ENCODE results near the gene CD40. TPM values are rescaled to one million over a fixed set of nuclear protein-coding genes. Genes with fewer than 3 reads are reported as not detected.

Gene CD40
- polyA plus RNA-seq, 1 of the 3 experiments (the other 2 are of a cell fraction) = not detected

DNA sequence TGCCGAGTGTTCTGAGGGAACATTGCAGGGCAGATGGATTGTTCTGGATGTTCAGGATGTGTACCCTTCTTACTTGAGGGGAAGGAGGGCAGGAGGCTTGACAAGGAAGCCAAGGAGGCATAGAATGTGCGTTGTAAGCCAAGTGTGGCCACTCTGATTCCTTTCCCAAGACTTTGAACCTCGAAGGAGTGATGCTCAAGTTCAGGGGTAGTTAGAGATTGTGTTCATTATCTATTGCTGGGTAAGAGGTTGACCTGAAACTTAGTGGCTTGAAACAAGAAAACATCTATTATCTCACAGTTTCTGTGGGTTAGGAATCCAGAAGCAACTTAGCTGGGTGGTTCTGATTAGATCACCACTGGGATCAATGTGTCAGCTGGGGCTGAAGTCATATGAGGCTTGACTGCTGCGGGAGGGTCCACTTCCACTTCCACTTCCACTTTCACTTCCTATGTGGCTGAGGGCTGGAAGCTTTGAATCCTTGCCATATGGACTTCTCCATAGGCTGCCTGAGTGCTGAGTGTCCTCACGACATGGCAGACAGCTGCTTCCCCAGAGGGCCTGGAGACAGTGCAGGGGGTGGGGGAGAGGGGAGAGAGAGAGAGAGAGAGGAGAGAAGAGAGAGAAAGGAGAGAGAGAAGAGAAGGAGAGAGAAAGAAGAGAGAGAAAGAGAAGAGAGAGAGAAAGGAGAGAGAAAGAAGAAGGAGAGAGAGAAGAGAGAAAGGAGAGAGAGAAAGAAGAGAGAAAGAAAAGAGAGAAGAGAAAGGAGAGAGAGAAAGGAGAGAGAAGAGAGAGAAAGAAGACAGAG is 6.9 kb upstream of the CD40 start (continued):
- TF ChIP-seq, protein P1, sequence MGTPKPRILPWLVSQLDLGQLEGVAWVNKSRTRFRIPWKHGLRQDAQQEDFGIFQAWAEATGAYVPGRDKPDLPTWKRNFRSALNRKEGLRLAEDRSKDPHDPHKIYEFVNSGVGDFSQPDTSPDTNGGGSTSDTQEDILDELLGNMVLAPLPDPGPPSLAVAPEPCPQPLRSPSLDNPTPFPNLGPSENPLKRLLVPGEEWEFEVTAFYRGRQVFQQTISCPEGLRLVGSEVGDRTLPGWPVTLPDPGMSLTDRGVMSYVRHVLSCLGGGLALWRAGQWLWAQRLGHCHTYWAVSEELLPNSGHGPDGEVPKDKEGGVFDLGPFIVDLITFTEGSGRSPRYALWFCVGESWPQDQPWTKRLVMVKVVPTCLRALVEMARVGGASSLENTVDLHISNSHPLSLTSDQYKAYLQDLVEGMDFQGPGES (IDR thresholded peaks at IDR 0.05; ENCODE audit: low read depth, low read length) = no peak
- TF ChIP-seq RAD21 (IDR thresholded peaks at IDR 0.05; ENCODE audit: low read length) = no peak
- no peak for TF ChIP-seq GATA2 (CRISPR knock-in tag; IDR thresholded peaks at IDR 0.05)
- TF ChIP-seq, protein P2, sequence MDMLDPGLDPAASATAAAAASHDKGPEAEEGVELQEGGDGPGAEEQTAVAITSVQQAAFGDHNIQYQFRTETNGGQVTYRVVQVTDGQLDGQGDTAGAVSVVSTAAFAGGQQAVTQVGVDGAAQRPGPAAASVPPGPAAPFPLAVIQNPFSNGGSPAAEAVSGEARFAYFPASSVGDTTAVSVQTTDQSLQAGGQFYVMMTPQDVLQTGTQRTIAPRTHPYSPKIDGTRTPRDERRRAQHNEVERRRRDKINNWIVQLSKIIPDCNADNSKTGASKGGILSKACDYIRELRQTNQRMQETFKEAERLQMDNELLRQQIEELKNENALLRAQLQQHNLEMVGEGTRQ (IDR thresholded peaks at IDR 0.05; ENCODE audit: borderline replicate concordance, low read depth, low read length) = no peak
- TF ChIP-seq POLR2AphosphoS5 (IDR thresholded peaks at IDR 0.05; ENCODE audit: low read depth, low read length) = no peak
- no peak for TF ChIP-seq YY1 (IDR thresholded peaks at IDR 0.05; ENCODE audit: low read depth)

DNA sequence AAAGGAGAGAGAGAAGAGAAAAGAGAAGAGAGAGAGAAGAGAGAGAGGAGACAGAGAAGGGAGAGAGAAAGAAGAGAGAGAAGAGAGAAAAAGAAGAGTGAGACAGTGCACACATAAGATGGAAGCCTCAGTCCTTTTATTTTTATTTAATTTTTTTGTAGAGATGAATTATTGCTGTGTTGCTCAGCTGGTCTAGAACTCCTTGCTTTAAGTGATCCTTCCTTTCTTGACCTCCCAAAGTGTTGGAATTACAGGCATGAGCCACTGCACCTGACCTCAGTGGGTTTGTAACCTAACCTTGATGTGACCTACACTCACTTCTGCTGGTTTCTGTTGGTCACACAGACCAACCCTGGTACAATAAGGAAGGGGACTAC is 6.3 kb upstream of the CD40 start:
- H4K20me1 ChIP-seq (ENCODE audit: insufficient read depth) = no peaks in the 10 kb centered on the region

More for the DNA sequence above, 6.3 kb upstream of the CD40 start:
- H3K36me3 ChIP-seq (replicated peaks in 1 of 2; ENCODE audit: control insufficient read depth in 1 of 2, insufficient read depth in 2 of 2, low read length in 1 of 2) = no peaks in the 10 kb centered on the region
- no peak overlapping the region for H3K9ac ChIP-seq
- POLR2A ChIA-PET = no interaction called here
- H3K79me2 ChIP-seq (ENCODE audit: insufficient read depth) = no peaks in the 10 kb centered on the region
- no peak for DNase-seq
- no peaks in the 10 kb centered on the region for H3K9me2 ChIP-seq
- H3K4me1 ChIP-seq (ENCODE audit: control insufficient read depth in 1 of 2, insufficient read depth in 2 of 2, low read depth in 1 of 2, low read length in 1 of 2) = peaks cover 0 to 6% of the 10 kb centered on the region in 2 experiments; a peak in 1 of 4 replicates
- H3F3A ChIP-seq (replicated peaks; ENCODE audit: insufficient read depth) = no peaks in the 10 kb centered on the region
- no peak overlapping the region for H3K4me2 ChIP-seq
- TF ChIP-seq CHD2 (IDR thresholded peaks at IDR 0.05; ENCODE audit: low read length, partially characterized antibody) (no peak), MEF2A (IDR thresholded peaks at IDR 0.05; ENCODE audit: borderline replicate concordance, low read depth) (no peak), TEAD4 (IDR thresholded peaks at IDR 0.05; ENCODE audit: borderline replicate concordance, insufficient read depth) (no peak), SMC3 (IDR thresholded peaks at IDR 0.05; ENCODE audit: low read depth, low read length) (no peak)
- TF ChIP-seq, protein P3, sequence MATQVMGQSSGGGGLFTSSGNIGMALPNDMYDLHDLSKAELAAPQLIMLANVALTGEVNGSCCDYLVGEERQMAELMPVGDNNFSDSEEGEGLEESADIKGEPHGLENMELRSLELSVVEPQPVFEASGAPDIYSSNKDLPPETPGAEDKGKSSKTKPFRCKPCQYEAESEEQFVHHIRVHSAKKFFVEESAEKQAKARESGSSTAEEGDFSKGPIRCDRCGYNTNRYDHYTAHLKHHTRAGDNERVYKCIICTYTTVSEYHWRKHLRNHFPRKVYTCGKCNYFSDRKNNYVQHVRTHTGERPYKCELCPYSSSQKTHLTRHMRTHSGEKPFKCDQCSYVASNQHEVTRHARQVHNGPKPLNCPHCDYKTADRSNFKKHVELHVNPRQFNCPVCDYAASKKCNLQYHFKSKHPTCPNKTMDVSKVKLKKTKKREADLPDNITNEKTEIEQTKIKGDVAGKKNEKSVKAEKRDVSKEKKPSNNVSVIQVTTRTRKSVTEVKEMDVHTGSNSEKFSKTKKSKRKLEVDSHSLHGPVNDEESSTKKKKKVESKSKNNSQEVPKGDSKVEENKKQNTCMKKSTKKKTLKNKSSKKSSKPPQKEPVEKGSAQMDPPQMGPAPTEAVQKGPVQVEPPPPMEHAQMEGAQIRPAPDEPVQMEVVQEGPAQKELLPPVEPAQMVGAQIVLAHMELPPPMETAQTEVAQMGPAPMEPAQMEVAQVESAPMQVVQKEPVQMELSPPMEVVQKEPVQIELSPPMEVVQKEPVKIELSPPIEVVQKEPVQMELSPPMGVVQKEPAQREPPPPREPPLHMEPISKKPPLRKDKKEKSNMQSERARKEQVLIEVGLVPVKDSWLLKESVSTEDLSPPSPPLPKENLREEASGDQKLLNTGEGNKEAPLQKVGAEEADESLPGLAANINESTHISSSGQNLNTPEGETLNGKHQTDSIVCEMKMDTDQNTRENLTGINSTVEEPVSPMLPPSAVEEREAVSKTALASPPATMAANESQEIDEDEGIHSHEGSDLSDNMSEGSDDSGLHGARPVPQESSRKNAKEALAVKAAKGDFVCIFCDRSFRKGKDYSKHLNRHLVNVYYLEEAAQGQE (IDR thresholded peaks at IDR 0.05; ENCODE audit: low read depth, low read length) = no peak
- H3K27me3 ChIP-seq (ENCODE audit: insufficient read depth) = peaks cover 15% of the 10 kb centered on the region
- H3K27ac ChIP-seq (ENCODE audit: low read depth in 2 of 2, low read length in 1 of 2) = no peak overlapping the region
- CTCF ChIA-PET = interaction anchor here (1.5 kb wide), 1 partner anchor 237 kb away, joined by 3 read pairs; no protein-coding TSS in a partner anchor
- no peak overlapping the region for H2AFZ ChIP-seq (ENCODE audit: low read depth)
- no peaks in the 10 kb centered on the region for H3K9me3 ChIP-seq
- H3K4me3 ChIP-seq (ENCODE audit: low read depth in 2 of 2, low read length in 1 of 2) = no peak overlapping the region
